HG03097 (cell line): Measurements from ENCODE around the gene PLEKHN1.

Experiments used
- ATAC-seq: cut with Tn5 transposase; IDR thresholded peaks from one replicate; pipeline ENCODE4 v1.9.1; 2021; ENCODE audit not compliant: unreplicated experiment, low FRiP score

Gene PLEKHN1

GRCh38 chr1:929712-930632 is 36.3 kb upstream of the PLEKHN1 start:
- no peak for ATAC-seq

- ATAC-seq = no peak
These were observed 35.6 kb upstream of the PLEKHN1 start for GRCh38 chr1:930633-931138.

GRCh38 chr1:931380-932172 is 34.7 kb upstream of the PLEKHN1 start:
- no peak for ATAC-seq

GRCh38 chr1:932173-932510 is 34.1 kb upstream of the PLEKHN1 start:
- no peak for ATAC-seq

GRCh38 chr1:932776-933602 is 33.3 kb upstream of the PLEKHN1 start:
- ATAC-seq = no peak

- no peak for ATAC-seq
These were observed 32.7 kb upstream of the PLEKHN1 start for GRCh38 chr1:933603-933940.

- no peak for ATAC-seq
These were observed 31.1 kb upstream of the PLEKHN1 start for GRCh38 chr1:934991-935750.

GRCh38 chr1:935751-936231 is 30.5 kb upstream of the PLEKHN1 start:
- ATAC-seq = no peak

- no peak for ATAC-seq
These were observed 29.7 kb upstream of the PLEKHN1 start for GRCh38 chr1:936348-937264.

GRCh38 chr1:937521-937920 is 28.8 kb upstream of the PLEKHN1 start:
- no peak for ATAC-seq

GRCh38 chr1:938088-938683 is 28.1 kb upstream of the PLEKHN1 start:
- no peak for ATAC-seq

GRCh38 chr1:938711-939489 is 27.4 kb upstream of the PLEKHN1 start:
- no peak for ATAC-seq

- no peak for ATAC-seq
These were observed 26.7 kb upstream of the PLEKHN1 start for GRCh38 chr1:939511-940106.

GRCh38 chr1:940107-941014 is 25.9 kb upstream of the PLEKHN1 start:
- no peak for ATAC-seq

- no peak for ATAC-seq
These were observed 25.2 kb upstream of the PLEKHN1 start for GRCh38 chr1:941015-941587.
